Stomach (tissue), 9 donors: ENCODE data around the gene MTHFSD. TPM values are rescaled to one million over a fixed set of nuclear protein-coding genes. Genes with fewer than 3 reads are reported as not detected.

Source experiments
- DNase-seq, 2 donors: peaks; one replicate each; pipeline versions ENCODE4 v3.0.0 to v3.0.0-alpha.2; 2013 to 2019
- H3K27ac ChIP-seq, 5 donors: fragments of 200-600 bp in 4 of 5; sonication (generic) in 4 of 5; one replicate each; pipeline ENCODE4 v1.5.1; 2013 to 2019; ENCODE audit warnings: mild to moderate bottlenecking in 1 of 5, moderate library complexity in 1 of 5
- H3K27me3 ChIP-seq, 3 donors: fragments of 200-600 bp; sonication (generic); one replicate each; pipeline ENCODE4 v1.5.1; 2017 to 2019; ENCODE audit warnings: mixed run types in 1 of 3
- H3K36me3 ChIP-seq, 4 donors: fragments of 200-600 bp; sonication (generic); 1 replicate in 3 of 4; 2 replicates in 1 of 4; pipeline ENCODE4 v1.5.1; 2016 to 2019
- H3K4me1 ChIP-seq, 4 donors: fragments of 200-600 bp; sonication (generic); one replicate each; pipeline ENCODE4 v1.5.1; 2016 to 2019
- H3K4me3 ChIP-seq, 4 donors: fragments of 200-600 bp; sonication (generic) in 3 of 4; one replicate each; pipeline ENCODE4 v1.5.1; 2016 to 2019; ENCODE audit warnings: mild to moderate bottlenecking in 1 of 4
- H3K9me3 ChIP-seq, 4 donors: fragments of 200-600 bp; sonication (generic); one replicate each; pipeline ENCODE4 v1.5.1; 2016 to 2019
- EP300 ChIP-seq: sonication (generic); formaldehyde crosslinking; IDR thresholded peaks from one replicate; pipeline ENCODE4 v1.6.1; 2017; ENCODE audit warnings: antibody characterized with exemption
- POLR2A ChIP-seq, 4 donors: fragments of 450-650 bp; IDR thresholded peaks; one replicate each; pipeline ENCODE4 v1.6.1; 2016; ENCODE audit warnings: antibody characterized with exemption in 4 of 4, control low read depth in 2 of 4, mild to moderate bottlenecking in 1 of 4, moderate library complexity in 1 of 4
- POLR2AphosphoS5 ChIP-seq, 3 donors: sonication (generic); formaldehyde crosslinking; IDR thresholded peaks; one replicate each; pipeline ENCODE4 v1.6.1; 2016; ENCODE audit warnings: antibody characterized with exemption in 3 of 3
- WGBS, 5 donors: extraction: QIAGEN DNeasy Blood & Tissue Kit in 3 of 5; methylation state at CpG; one replicate each; pipeline versions ENCODE4 v1.1.5 to v1.1.7; 2013 to 2018; 5-methylcytosine and 5-hydroxymethylcytosine counted together
- intact Hi-C: fragments of 100-400 bp; cut with DNase I; formaldehyde crosslinking; loops from one replicate; pipeline ENCODE4 v1.15.1; 2023; ENCODE audit warnings: low total_unique reads
- polyA plus RNA-seq, 3 donors: library from polyadenylated mRNA; stranded (reverse); fragments of 200-250 nt; gene quantifications; one replicate each; pipeline ENCODE4 v1.2.3, GENCODE V29; 2013
- total RNA-seq, 5 donors: library from RNA; depleted of rRNA; stranded (reverse); fragments of >200 nt; gene quantifications; one replicate each; pipeline versions ENCODE4 v1.1.0 to v1.2.3, GENCODE V29; 2014 to 2016
- TF ChIP-seq, protein P1 (sequence below), 7 experiments: fragments of 450-650 bp in 4 of 7; fragments of 200-600 bp in 3 of 7; sonication (generic) in 3 of 7; IDR thresholded peaks; one replicate each; pipeline ENCODE4 v1.5.1; 2016 to 2019; ENCODE audit warnings: antibody characterized with exemption in 7 of 7, control low read depth in 2 of 7, mild to moderate bottlenecking in 1 of 7
- donor health status: healthy with polysubstance abuse.
- donor health status: Bipolar disorder and iron deficiency.
- donor health status: healthy.

MTHFSD gene
- total and polyA plus RNA-seq, 8 donors, result 3.5 to 23.1 (median 7.7) TPM

- peak in 1 of 2 donors; percentile 30 for DNase-seq
- H3K27me3 ChIP-seq, result peaks cover 0 to 66% (median 34%) of the 10 kb centered on the region in 3 donors
- peak overlapping the region in 4 of 5 donors; percentile 20 to 99 (median 94) for H3K27ac ChIP-seq
- no peak for TF ChIP-seq POLR2A (IDR thresholded peaks at IDR 0.05)
- TF ChIP-seq POLR2AphosphoS5 (IDR thresholded peaks at IDR 0.05), result peak in 2 of 3 donors; percentile 46 to 61
- peaks cover 0 to 20% (median 0%) of the 10 kb centered on the region in 4 donors for H3K36me3 ChIP-seq
- 54 to 66% (median 64%) methylated on average over 13 of the region's 13 CpGs for WGBS, 5 donors
- H3K4me3 ChIP-seq, result no peak overlapping the region
- intact Hi-C loops, result no loop called here
- peaks cover 0 to 48% (median 15%) of the 10 kb centered on the region in 4 donors for H3K4me1 ChIP-seq
- peaks cover 0 to 8% (median 0%) of the 10 kb centered on the region in 4 donors for H3K9me3 ChIP-seq
These were observed 64.0 kb downstream of the MTHFSD start for GRCh38 chr16:86490859-86491639.

DNA sequence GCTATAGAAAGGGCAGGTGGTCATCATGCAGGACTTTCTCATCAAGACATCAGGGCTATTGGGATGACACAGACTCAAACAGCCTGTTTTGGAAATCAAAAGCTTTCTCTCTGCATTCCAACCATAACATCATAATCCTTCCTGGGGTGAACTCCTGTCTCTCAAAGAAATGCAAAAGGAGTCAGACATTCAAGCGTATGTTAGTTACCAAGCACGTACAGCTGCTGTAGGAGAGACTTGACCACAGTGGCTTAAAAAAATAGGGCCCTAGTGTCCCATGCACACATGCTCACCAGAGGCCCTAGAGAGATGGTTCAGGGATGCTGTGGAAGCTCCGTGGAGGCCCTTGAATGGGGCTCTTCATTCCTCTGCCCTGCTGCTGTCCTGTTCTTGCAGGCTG is 69.3 kb downstream of the MTHFSD start:
- no peak overlapping the region for H3K27ac ChIP-seq
- intact Hi-C loops, result no loop called here
- no peak overlapping the region for H3K4me3 ChIP-seq
- H3K9me3 ChIP-seq, result peaks cover 3 to 28% (median 14%) of the 10 kb centered on the region in 4 donors
- 52 to 79% (median 70%) methylated on average over 3 of the region's 3 CpGs for WGBS, 5 donors
- H3K36me3 ChIP-seq, result peaks cover 0 to 35% (median 2%) of the 10 kb centered on the region in 4 donors
- TF ChIP-seq, protein P1, sequence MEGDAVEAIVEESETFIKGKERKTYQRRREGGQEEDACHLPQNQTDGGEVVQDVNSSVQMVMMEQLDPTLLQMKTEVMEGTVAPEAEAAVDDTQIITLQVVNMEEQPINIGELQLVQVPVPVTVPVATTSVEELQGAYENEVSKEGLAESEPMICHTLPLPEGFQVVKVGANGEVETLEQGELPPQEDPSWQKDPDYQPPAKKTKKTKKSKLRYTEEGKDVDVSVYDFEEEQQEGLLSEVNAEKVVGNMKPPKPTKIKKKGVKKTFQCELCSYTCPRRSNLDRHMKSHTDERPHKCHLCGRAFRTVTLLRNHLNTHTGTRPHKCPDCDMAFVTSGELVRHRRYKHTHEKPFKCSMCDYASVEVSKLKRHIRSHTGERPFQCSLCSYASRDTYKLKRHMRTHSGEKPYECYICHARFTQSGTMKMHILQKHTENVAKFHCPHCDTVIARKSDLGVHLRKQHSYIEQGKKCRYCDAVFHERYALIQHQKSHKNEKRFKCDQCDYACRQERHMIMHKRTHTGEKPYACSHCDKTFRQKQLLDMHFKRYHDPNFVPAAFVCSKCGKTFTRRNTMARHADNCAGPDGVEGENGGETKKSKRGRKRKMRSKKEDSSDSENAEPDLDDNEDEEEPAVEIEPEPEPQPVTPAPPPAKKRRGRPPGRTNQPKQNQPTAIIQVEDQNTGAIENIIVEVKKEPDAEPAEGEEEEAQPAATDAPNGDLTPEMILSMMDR (IDR thresholded peaks at IDR 0.05), result no peak
- no peak for TF ChIP-seq POLR2A (IDR thresholded peaks at IDR 0.05)
- no peak for TF ChIP-seq EP300
- DNase-seq, result no peak
- H3K4me1 ChIP-seq, result peaks cover 0 to 12% (median 0%) of the 10 kb centered on the region in 4 donors
- peaks cover 0 to 41% (median 12%) of the 10 kb centered on the region in 3 donors for H3K27me3 ChIP-seq

DNA sequence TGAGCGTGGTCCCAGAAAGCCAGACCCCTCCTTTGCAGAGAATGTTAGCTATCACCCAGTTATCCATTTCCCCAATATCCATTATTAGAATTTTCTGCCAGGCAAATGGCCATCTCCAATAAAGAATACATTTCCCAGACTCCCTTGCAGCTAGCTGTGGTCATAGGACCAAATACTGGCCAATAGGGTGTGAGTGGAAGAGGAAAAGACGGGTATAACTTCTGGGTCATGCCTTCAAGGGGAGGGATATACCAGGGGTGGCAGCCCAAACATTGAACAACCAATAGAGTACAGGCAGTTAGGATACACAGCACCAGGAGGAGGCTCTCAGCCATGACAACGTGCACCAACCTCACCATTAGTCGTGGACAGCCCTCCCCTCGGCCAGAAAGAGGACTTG is 70.8 kb downstream of the MTHFSD start:
- no peak for TF ChIP-seq EP300
- no peak for TF ChIP-seq POLR2AphosphoS5 (IDR thresholded peaks at IDR 0.05)
- TF ChIP-seq, protein P1 (IDR thresholded peaks at IDR 0.05), result no peak
- TF ChIP-seq POLR2A (IDR thresholded peaks at IDR 0.05), result no peak
- Histone ChIP-seq H3K4me3 (no peak overlapping the region), H3K9me3 (peaks cover 3 to 24% (median 14%) of the 10 kb centered on the region in 4 donors), H3K27ac (no peak overlapping the region), H3K4me1 (peaks cover 0 to 15% (median 6%) of the 10 kb centered on the region in 4 donors), H3K36me3 (peaks cover 0 to 26% (median 2%) of the 10 kb centered on the region in 4 donors), H3K27me3 (peaks cover 0 to 36% (median 9%) of the 10 kb centered on the region in 3 donors)
- DNase-seq, result no peak
- intact Hi-C loops, result no loop called here
- 55 to 80% (median 74%) methylated on average over 5 of the region's 5 CpGs for WGBS, 5 donors

- intact Hi-C loops, result no loop called here
- Histone ChIP-seq H3K36me3 (peaks cover 0 to 15% (median 2%) of the 10 kb centered on the region in 4 donors), H3K27ac (peak overlapping the region in 2 of 5 donors; percentile 42 to 66), H3K9me3 (peaks cover 3 to 19% (median 14%) of the 10 kb centered on the region in 4 donors), H3K4me1 (peaks cover 0 to 34% (median 11%) of the 10 kb centered on the region in 4 donors), H3K27me3 (peaks cover 0 to 27% (median 7%) of the 10 kb centered on the region in 3 donors), H3K4me3 (no peak overlapping the region)
- no peak for DNase-seq
- 71 to 85% (median 80%) methylated on average over 3 of the region's 3 CpGs for WGBS, 5 donors
- TF ChIP-seq POLR2A (IDR thresholded peaks at IDR 0.05) (no peak), POLR2AphosphoS5 (IDR thresholded peaks at IDR 0.05) (no peak)
- TF ChIP-seq, protein P1 (IDR thresholded peaks at IDR 0.05), result no peak
These were observed 73.4 kb downstream of the MTHFSD start for GRCh38 chr16:86481607-86482006.
